ENCODE results near the gene MTCL3.

The MTCL3 gene

DNA sequence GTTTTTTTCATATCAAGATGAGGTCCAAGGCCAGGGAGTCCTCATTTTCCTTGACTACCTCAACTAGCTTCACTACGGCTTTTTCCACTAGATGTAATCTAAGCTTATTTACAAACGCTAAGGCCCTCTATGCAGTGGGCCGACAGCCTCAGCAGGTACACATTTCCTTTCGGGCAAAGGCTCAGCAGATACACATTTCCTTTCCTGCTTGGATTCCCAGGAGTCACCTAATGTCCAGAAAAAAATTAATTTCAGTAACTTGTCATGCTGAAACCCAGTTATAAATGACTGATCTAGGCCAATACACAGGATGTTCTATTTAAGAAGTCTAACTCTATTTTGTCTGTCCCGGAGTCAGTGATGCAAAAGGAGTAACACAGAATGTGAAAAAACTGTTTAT is 52.7 kb downstream of the MTCL3 start:
- no peak for DNase-seq
- no peak for ATAC-seq
- no peak overlapping the region for H3K4me3 ChIP-seq

GRCh38 chr6:127464881-127465459 is 54.2 kb downstream of the MTCL3 start:
- Histone ChIP-seq H3K4me3 (no peak overlapping the region), H3K36me3 (no peaks in the 10 kb centered on the region), H3K4me1 (peaks cover 0 to 3% (median 0%) of the 10 kb centered on the region in 12 donors), H3K27ac (peak overlapping the region in 5 of 12 donors; percentile 3 to 65 (median 44)), H3K9me3 (no peaks in the 10 kb centered on the region), H3K27me3 (no peaks in the 10 kb centered on the region)
- DNase-seq (peak; percentile 51 to 66 (median 62)), ATAC-seq (peak; percentile 44 to 94 (median 89))
- TF ChIP-seq, protein P1, sequence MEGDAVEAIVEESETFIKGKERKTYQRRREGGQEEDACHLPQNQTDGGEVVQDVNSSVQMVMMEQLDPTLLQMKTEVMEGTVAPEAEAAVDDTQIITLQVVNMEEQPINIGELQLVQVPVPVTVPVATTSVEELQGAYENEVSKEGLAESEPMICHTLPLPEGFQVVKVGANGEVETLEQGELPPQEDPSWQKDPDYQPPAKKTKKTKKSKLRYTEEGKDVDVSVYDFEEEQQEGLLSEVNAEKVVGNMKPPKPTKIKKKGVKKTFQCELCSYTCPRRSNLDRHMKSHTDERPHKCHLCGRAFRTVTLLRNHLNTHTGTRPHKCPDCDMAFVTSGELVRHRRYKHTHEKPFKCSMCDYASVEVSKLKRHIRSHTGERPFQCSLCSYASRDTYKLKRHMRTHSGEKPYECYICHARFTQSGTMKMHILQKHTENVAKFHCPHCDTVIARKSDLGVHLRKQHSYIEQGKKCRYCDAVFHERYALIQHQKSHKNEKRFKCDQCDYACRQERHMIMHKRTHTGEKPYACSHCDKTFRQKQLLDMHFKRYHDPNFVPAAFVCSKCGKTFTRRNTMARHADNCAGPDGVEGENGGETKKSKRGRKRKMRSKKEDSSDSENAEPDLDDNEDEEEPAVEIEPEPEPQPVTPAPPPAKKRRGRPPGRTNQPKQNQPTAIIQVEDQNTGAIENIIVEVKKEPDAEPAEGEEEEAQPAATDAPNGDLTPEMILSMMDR (IDR thresholded peaks at IDR 0.05), result peak; percentile 61 to 86 (median 74)
- TF ChIP-seq POLR2A (IDR thresholded peaks at IDR 0.05), result no peak
- intact Hi-C loops (cut with DNase I), result loop anchor here in 9 of 10 donors (2.0 to 10.0 kb wide), 8 partner anchors 70 to 180 kb away; no protein-coding TSS in a partner anchor
- 33 to 39% (median 35%) methylated on average over 3 of the region's 3 CpGs for WGBS, 4 donors

More for the DNA sequence above, 52.7 kb downstream of the MTCL3 start:
- Histone ChIP-seq H3K27ac (no peak overlapping the region), H3K36me3 (no peaks in the 10 kb centered on the region), H3K4me1 (peaks cover 0 to 3% (median 0%) of the 10 kb centered on the region in 12 donors), H3K27me3 (no peaks in the 10 kb centered on the region), H3K9me3 (no peaks in the 10 kb centered on the region)
- 67 to 72% (median 69%) methylated on average over 5 of the region's 5 CpGs for WGBS, 4 donors
- intact Hi-C loops (cut with DNase I), result loop anchor here in 8 of 10 donors (5.0 to 10.0 kb wide), 7 partner anchors 68 to 178 kb away; no protein-coding TSS in a partner anchor
- TF ChIP-seq POLR2A (IDR thresholded peaks at IDR 0.05), result no peak

- peaks cover 0 to 6% (median 0%) of the 10 kb centered on the region in 12 donors for H3K4me1 ChIP-seq
- H3K4me3 ChIP-seq, result no peak overlapping the region
- peak in 1 of 5 donors; percentile 24 for DNase-seq
- H3K27me3 ChIP-seq, result no peaks in the 10 kb centered on the region
- peak overlapping the region in 5 of 12 donors; percentile 3 to 65 (median 55) for H3K27ac ChIP-seq
- no peaks in the 10 kb centered on the region for H3K36me3 ChIP-seq
- H3K9me3 ChIP-seq, result no peaks in the 10 kb centered on the region
- TF ChIP-seq, protein P1 (IDR thresholded peaks at IDR 0.05), result no peak
- no peak for TF ChIP-seq POLR2A (IDR thresholded peaks at IDR 0.05)
- intact Hi-C loops (cut with DNase I), result loop anchor here in 4 of 10 donors (2.0 to 10.0 kb wide), 5 partner anchors 70 to 180 kb away; no protein-coding TSS in a partner anchor
- ATAC-seq, result peak; percentile 59 to 89 (median 78)
- 33 to 45% (median 43%) methylated on average over 6 of the region's 6 CpGs for WGBS, 4 donors
Observed at GRCh38 chr6:127464161-127464880, 54.8 kb downstream of the MTCL3 start.

GRCh38 chr6:127463056-127463455 is 56.1 kb downstream of the MTCL3 start:
- peak overlapping the region in 1 of 12 donors; percentile 65 for H3K27ac ChIP-seq
- intact Hi-C loops (cut with DNase I), result loop anchor here in 3 of 10 donors (10.0 kb wide), 4 partner anchors 72 to 182 kb away; no protein-coding TSS in a partner anchor

More at GRCh38 chr6:127463056-127463455, 56.1 kb downstream of the MTCL3 start:
- Histone ChIP-seq H3K36me3 (no peaks in the 10 kb centered on the region), H3K4me1 (peaks cover 0 to 9% (median 0%) of the 10 kb centered on the region in 12 donors), H3K27me3 (no peaks in the 10 kb centered on the region), H3K4me3 (no peak overlapping the region), H3K9me3 (no peaks in the 10 kb centered on the region)
- TF ChIP-seq, protein P1 (IDR thresholded peaks at IDR 0.05), result no peak
- no peak for TF ChIP-seq POLR2A (IDR thresholded peaks at IDR 0.05)
- ATAC-seq (no peak), DNase-seq (no peak)
- 77 to 81% (median 80%) methylated on average over 5 of the region's 5 CpGs for WGBS, 4 donors

Data from heart left ventricle (tissue), 16 donors.